GM19467 (cell line): ENCODE results near the gene HOXA6.

Source experiments
- ATAC-seq: cut with Tn5 transposase; IDR thresholded peaks from one replicate; pipeline ENCODE4 v1.9.1; 2021; ENCODE audit warnings: mild to moderate bottlenecking, moderate library complexity; ENCODE audit not compliant: unreplicated experiment

The HOXA6 gene

DNA sequence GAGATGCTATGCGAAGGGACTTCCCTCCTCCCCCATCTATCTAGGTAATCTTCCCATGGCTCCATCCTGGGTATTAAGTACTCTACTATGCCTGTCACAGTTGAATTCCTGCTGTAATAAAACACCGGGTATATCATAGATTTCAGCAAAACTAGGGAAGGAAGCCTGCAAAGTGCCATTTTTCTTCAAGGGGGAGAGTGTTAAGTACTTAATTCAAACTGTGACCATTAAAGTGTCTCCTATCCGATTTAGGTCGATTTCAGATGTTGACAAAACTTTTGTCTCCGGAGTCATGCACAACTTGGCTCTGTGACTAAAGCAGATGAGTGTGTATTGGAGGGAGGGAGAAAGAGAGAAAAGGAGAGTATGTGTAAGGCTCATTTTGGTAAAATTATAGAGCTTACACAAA lies 21.6 kb downstream of the HOXA6 start:
- no peak for ATAC-seq

GRCh38 chr7:27124902-27125689 lies 22.5 kb downstream of the HOXA6 start:
- ATAC-seq: no peak

GRCh38 chr7:27124096-27124901 lies 23.3 kb downstream of the HOXA6 start:
- ATAC-seq: no peak

DNA sequence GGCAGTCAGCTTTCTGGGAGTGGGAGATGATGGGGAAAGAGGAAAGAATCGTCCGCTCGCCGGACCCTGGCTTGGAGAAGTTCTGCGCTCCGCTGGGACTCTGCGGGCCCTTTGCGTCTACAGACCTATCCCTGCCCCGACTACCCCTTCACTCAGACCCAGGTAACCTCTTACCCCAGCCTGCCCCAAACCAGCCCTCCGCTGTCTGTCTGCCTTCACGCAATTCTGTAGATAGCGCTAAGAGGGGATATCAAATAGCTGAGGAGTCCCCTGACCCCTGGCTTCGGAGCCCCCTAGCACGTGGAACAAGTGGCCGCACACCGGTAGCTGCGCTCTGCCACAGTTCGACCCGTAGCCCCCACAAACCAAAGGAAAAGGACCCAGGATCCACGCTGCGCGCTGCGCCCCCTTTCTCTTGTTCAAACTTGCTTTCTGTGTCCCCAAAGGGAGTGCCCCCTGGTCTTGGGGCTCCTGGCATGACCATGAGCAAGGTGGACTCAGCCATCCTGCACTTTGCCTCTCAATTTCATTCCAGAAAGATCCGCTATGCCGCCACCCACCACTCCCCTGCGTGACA lies 24.0 kb downstream of the HOXA6 start:
- ATAC-seq: no peak

DNA sequence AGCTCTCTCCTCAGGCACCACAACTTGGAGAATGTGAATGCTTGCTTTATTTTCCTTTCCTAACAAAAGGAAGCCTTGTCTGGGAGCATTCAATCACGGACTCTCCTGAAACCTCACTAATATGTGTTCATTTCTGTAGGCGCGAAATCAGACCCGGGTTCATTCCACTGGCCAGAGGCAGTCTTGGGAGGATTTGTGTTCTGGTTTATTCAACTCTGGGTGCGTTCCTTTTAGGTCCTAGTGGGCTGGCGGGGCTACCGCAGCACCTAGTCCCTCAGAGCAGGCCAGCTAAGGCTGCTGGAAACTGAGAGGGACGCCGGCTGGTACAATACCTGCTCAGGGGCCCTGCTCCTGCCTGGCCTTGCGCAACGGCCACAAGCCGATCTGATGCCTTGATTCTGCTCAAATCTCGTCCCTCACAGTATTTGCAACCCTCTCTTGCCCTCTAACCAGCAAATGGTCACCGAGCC lies 24.5 kb downstream of the HOXA6 start:
- no peak for ATAC-seq

DNA sequence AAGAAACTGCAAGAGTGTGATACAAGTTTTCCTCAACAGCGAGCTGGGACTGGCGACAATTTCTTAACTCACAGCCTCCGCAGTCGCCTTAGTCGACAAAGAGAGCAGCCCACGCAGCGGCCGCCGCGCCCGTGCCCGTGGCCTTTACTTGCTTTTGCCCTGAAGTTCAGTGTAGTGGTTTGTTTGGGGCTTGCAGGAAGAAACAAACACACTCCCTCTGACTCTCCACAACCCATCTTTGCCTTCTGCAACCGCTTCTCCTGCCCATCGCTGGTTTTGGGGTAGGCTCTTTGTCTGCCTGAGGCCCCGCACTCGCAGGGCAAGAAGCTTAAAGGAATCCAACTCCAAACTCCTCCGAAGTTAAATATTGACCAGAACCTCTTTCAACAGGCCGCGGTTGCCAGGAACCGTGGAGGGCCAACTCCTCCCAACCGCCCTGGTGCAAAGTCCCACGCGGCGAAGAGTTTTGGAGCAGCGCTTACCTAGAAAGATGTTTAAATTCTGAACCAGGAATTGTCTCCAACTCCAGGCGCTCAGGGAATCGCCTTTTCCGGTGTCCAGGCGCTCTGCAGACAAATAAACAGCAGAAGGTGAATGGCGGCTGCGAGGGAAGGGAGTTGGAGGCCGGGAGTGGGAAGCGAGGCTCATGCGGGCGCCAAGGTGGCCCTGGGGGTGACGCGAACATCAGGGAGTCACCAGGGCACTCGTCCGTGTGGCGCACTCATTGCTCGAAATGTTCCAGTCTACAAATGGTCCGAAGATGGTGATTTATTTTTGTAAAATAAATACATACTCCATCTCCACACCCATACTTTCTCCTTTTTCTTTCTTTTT lies 25.3 kb downstream of the HOXA6 start:
- ATAC-seq: no peak

DNA sequence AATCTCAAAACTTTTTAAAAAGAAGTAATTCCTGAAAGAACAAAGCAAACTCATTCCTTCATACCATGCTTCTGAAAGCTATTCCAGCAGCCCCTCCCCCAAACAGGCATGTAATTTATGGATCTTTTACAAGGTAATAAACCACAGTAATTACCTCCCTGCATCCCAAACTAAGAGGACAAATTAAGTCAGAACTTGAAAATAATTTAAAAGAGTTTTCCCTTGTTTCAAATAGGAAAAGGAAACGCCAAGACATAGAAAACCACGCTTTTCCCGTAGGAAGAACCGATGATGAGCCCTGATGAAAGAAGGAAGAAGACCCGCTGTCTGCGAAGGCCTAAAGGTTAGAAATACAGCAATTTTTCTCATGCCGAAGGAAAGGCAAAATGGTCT lies 25.9 kb downstream of the HOXA6 start:
- ATAC-seq: no peak

DNA sequence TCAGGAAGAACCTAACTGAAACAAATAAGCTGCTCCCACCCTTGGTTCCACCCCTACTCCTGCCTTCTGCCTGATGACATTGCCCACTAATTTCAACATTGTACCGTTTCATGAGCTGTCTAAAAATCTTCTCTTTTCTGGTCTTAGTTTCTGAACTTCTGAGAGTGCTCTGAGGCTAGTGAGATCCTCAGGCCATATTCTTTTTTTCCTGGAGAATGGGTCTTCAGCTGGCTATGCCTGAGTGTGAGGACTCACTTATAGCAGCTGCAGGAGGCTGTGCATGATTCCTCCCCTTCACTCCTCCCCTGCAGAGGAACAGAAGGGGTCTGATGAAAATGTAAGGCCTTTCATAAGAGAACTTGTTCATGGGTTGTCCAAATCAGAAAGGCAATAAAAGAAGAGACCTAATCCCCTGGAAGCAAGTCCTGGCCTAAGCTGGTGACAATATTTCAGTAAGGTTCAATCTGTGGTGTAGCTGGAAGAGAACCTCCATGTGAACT lies 28.1 kb downstream of the HOXA6 start:
- no peak for ATAC-seq

GRCh38 chr7:27118580-27118979 lies 29.0 kb downstream of the HOXA6 start:
- ATAC-seq: no peak

- ATAC-seq: no peak
Measured at GRCh38 chr7:27117887-27118491, 29.6 kb downstream of the HOXA6 start.

DNA sequence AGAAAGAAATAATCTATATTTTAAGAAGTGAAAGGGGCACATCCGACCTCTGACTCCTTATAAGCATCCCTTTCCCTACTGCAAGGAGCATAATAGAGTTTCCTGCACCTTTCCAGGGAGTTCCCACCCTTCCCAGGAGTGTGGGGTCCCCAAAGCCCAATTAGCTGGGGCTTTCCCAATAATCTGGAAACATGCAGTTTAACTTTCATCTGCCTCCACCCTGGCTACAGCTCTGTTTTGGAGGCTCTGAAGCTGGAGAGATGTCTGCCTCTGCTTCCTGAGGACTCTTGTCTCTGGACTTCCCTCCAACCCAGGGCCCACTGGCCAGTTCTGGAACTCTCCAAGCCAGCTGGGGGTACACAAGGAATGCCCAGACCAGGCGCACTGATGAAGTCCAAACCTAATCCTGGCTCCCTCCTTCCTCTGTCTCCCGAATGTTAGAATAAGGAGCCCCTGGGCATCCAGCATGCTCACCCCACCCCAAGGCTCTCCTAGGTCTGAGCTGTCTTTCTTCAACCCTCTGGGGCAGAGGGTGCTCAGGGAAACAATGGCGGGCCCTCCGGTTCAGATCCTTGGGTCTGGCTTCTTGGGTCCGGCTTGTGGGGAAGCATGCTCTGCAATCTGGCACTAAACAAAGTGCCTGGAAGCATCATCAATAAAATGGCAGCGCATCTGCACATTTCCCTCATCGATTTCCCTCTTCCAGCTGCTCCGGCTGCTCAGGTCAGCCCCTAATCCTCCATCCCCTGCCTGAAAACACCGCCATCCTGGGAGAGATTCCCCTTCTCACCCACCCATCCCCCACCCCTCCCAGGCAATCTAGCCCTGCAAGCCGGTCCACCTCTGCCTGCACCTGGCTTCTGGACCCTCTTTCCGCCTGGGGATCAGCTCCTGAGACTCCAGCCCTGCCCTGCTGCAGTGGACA lies 30.4 kb downstream of the HOXA6 start:
- ATAC-seq: no peak

GRCh38 chr7:27116031-27116961 lies 31.3 kb downstream of the HOXA6 start:
- no peak for ATAC-seq

DNA sequence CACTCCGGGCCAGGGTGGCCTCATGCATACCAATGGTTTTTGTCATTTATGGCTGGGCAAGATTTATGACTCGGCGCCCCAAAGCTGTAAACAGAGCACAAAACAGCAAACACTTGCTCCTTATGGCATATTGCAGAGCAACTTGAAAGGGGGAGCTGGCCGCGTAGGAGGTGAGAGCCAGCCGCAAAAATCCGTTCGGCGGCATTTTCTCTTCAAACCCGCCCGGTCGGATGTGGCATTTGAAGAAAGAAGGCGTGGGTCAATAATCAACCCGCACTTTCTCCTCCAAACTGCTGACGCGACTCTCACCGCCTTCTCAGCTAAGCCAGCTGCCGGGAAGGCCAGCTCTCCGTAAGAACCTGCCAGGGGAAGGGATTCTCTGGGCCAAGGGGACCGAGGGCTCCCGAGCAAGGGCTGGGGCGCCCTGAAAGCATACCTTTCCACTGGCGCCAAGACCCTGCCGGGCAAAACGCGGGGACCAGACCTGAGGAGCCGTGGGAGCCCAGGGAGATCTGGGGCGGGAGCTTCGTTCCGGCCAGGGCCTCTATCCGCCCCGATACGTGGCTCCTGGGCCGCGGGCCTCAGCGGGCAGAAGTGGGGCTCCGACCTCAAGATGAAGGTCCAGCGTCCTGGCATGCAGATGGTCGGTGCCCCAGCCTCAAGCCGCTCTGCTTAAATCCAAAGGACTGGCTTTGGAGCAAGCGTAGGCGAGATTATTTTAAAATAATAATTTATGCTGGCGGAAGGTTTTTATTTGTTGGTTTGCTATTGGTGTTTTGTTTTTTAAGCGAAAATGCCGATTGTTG lies 32.1 kb downstream of the HOXA6 start:
- ATAC-seq: no peak

GRCh38 chr7:27114881-27115220 lies 32.7 kb downstream of the HOXA6 start:
- no peak for ATAC-seq

GRCh38 chr7:27113991-27114769 lies 33.4 kb downstream of the HOXA6 start:
- no peak for ATAC-seq
